ENCODE data around the gene HRNR.

The HRNR gene

GRCh38 chr1:152189657-152190442 lies 34.1 kb downstream of the HRNR start:
- peak overlapping the region; percentile 43 for H3K4me3 ChIP-seq (ENCODE audit: low read depth, low read length)
- no peak overlapping the region for H3K9ac ChIP-seq
- H3K4me2 ChIP-seq (ENCODE audit: low read length): peak overlapping the region; percentile 48
- H3K36me3 ChIP-seq (ENCODE audit: control insufficient read depth, insufficient read depth, low read length): no peaks in the 10 kb centered on the region
- H3K4me1 ChIP-seq: no peaks in the 10 kb centered on the region
- TF ChIP-seq CTCF (IDR thresholded peaks at IDR 0.05): peak; percentile 61
- no peaks in the 10 kb centered on the region for H3K27me3 ChIP-seq (ENCODE audit: control insufficient read depth, insufficient read depth, low read length)
- H2AFZ ChIP-seq: peak overlapping the region; percentile 50
- no peaks in the 10 kb centered on the region for H3K9me3 ChIP-seq (ENCODE audit: control insufficient read depth, low read length)
- no peaks in the 10 kb centered on the region for H3K79me2 ChIP-seq
- H3K27ac ChIP-seq: no peak overlapping the region

- TF ChIP-seq CTCF (IDR thresholded peaks at IDR 0.05): peak; percentile 45
- Histone ChIP-seq H3K79me2 (no peaks in the 10 kb centered on the region), H3K9ac (no peak overlapping the region), H3K4me2 (ENCODE audit: low read length) (peak overlapping the region; percentile 48), H3K4me3 (ENCODE audit: low read depth, low read length) (peak overlapping the region; percentile 43), H3K27ac (no peak overlapping the region), H3K4me1 (no peaks in the 10 kb centered on the region), H3K27me3 (ENCODE audit: control insufficient read depth, insufficient read depth, low read length) (no peaks in the 10 kb centered on the region), H3K36me3 (ENCODE audit: control insufficient read depth, insufficient read depth, low read length) (no peaks in the 10 kb centered on the region), H3K9me3 (ENCODE audit: control insufficient read depth, low read length) (no peaks in the 10 kb centered on the region), H2AFZ (peak overlapping the region; percentile 50)
These were observed 35.1 kb downstream of the HRNR start for GRCh38 chr1:152188673-152189591.

- TF ChIP-seq CTCF (IDR thresholded peaks at IDR 0.05): no peak
These were observed 37.3 kb downstream of the HRNR start for GRCh38 chr1:152186556-152187285.

GRCh38 chr1:152185544-152186391 lies 38.2 kb downstream of the HRNR start:
- peak; percentile 67 for TF ChIP-seq CTCF (IDR thresholded peaks at IDR 0.05)
- no peaks in the 10 kb centered on the region for H3K4me1 ChIP-seq
- H3K36me3 ChIP-seq (ENCODE audit: control insufficient read depth, insufficient read depth, low read length): no peaks in the 10 kb centered on the region
- no peak overlapping the region for H3K4me2 ChIP-seq (ENCODE audit: low read length)
- H3K9ac ChIP-seq: no peak overlapping the region
- no peaks in the 10 kb centered on the region for H3K9me3 ChIP-seq (ENCODE audit: control insufficient read depth, low read length)
- H3K79me2 ChIP-seq: no peaks in the 10 kb centered on the region
- H3K27me3 ChIP-seq (ENCODE audit: control insufficient read depth, insufficient read depth, low read length): no peaks in the 10 kb centered on the region
- no peak overlapping the region for H2AFZ ChIP-seq
- no peak overlapping the region for H3K27ac ChIP-seq
- no peak overlapping the region for H3K4me3 ChIP-seq (ENCODE audit: low read depth, low read length)

More at GRCh38 chr1:152186556-152187285, 37.3 kb downstream of the HRNR start:
- no peak overlapping the region for H3K4me2 ChIP-seq (ENCODE audit: low read length)
- H3K27me3 ChIP-seq (ENCODE audit: control insufficient read depth, insufficient read depth, low read length): no peaks in the 10 kb centered on the region
- H3K9me3 ChIP-seq (ENCODE audit: control insufficient read depth, low read length): no peaks in the 10 kb centered on the region
- H3K36me3 ChIP-seq (ENCODE audit: control insufficient read depth, insufficient read depth, low read length): no peaks in the 10 kb centered on the region
- no peaks in the 10 kb centered on the region for H3K4me1 ChIP-seq
- no peak overlapping the region for H3K4me3 ChIP-seq (ENCODE audit: low read depth, low read length)
- H3K27ac ChIP-seq: no peak overlapping the region
- H3K9ac ChIP-seq: no peak overlapping the region
- H3K79me2 ChIP-seq: no peaks in the 10 kb centered on the region
- H2AFZ ChIP-seq: no peak overlapping the region
